Panc1 (cell line): ENCODE data around the gene FCAMR. TPM values are rescaled to one million over a fixed set of nuclear protein-coding genes. Genes with fewer than 3 reads are reported as not detected.

Experiments
- ATAC-seq: fragments of 200-7000 bp; cut with Tn5 transposase; 2 replicates; pipeline ENCODE4 v1.9.1; 2020; ENCODE audit warnings: mild to moderate bottlenecking, moderate library complexity
- BruUV-seq: library from RNA; stranded (reverse); fragments of 400-500 nt; replicated peaks from 2 replicates; lab custom pipeline; 2021; lab: Mats Ljungman, UMichigan
- CTCF ChIA-PET: fragments of 300-600 bp; sonication (Branson Sonifier 250); formaldehyde crosslinking; loops from one replicate; lab custom pipeline; 2022; ENCODE audit warnings: antibody characterized with exemption; lab: Charles Lee
- POLR2A ChIA-PET: fragments of 300-600 bp; sonication (Branson Sonifier 250); formaldehyde crosslinking; loops from one replicate; lab custom pipeline; 2022; ENCODE audit warnings: antibody characterized with exemption; lab: Charles Lee
- DNase-seq: peaks from one replicate; pipeline ENCODE4 v3.0.0-alpha.2; 2010; ENCODE audit warnings: low read depth, low spot score
- H3K27ac ChIP-seq: 2 replicates; pipeline ENCODE4 v1.5.1; 2011; ENCODE audit warnings: mild to moderate bottlenecking, low read length, inconsistent platforms
- H3K27me3 ChIP-seq: fragments of 200-500 bp; sonication (Bioruptor generic); 2 replicates; pipeline ENCODE4 v1.6.0; 2014; ENCODE audit warnings: low read length, inconsistent platforms; ENCODE audit not compliant: control insufficient read depth, insufficient read depth
- H3K36me3 ChIP-seq: fragments of 200-500 bp; sonication (Bioruptor generic); 2 replicates; pipeline ENCODE4 v1.5.1; 2014; ENCODE audit warnings: inconsistent platforms, mild to moderate bottlenecking, low read length, moderate library complexity; ENCODE audit not compliant: control insufficient read depth, insufficient read depth
- H3K4me1 ChIP-seq: 2 replicates; pipeline ENCODE4 v1.5.1; 2011; ENCODE audit warnings: inconsistent platforms, mild to moderate bottlenecking, low read length, moderate library complexity; ENCODE audit not compliant: control insufficient read depth, insufficient read depth
- H3K4me3 ChIP-seq, 2 experiments: 2 replicates each; pipeline ENCODE4 v1.5.1; 2011 to 2012; ENCODE audit warnings: low read depth in 2 of 2, low read length in 2 of 2, mild to moderate bottlenecking in 2 of 2, inconsistent platforms in 1 of 2, moderate library complexity in 1 of 2
- H3K9me3 ChIP-seq: fragments of 200-500 bp; sonication (Bioruptor generic); 2 replicates; pipeline ENCODE4 v1.5.1; 2014; ENCODE audit warnings: low read depth, mild to moderate bottlenecking, inconsistent platforms, low read length, moderate library complexity; ENCODE audit not compliant: control insufficient read depth, insufficient read depth
- POLR2AphosphoS5 ChIP-seq: IDR thresholded peaks from 2 replicates; pipeline ENCODE4 v1.6.1; 2012; ENCODE audit warnings: mild to moderate bottlenecking, low read depth, low read length, moderate library complexity
- SIN3A ChIP-seq: IDR thresholded peaks from 2 replicates; pipeline ENCODE4 v1.6.1; 2012; ENCODE audit warnings: low read depth, mild to moderate bottlenecking, low read length, moderate library complexity, borderline replicate concordance; ENCODE audit not compliant: insufficient read depth
- TCF7L2 ChIP-seq: IDR thresholded peaks from 2 replicates; pipeline ENCODE4 v1.6.1; 2011; ENCODE audit warnings: mild to moderate bottlenecking, low read depth, low read length, inconsistent platforms
- in situ Hi-C: cut with HindIII; loops from 2 replicates; pipeline ENCODE4 v1.10.0; 2016; ENCODE audit warnings: low sequenced_read_pairs, low pct_unique_long_range_greater_than_20kb
- intact Hi-C: fragments of 100-400 bp; cut with micrococcal nuclease; formaldehyde crosslinking; loops from one replicate; pipeline ENCODE4 v1.10.0; 2022; ENCODE audit not compliant: unreplicated experiment
- total RNA-seq: library from RNA; stranded (reverse); gene quantifications from one replicate; pipeline ENCODE4 v1.2.1, GENCODE V29; 2021; ENCODE audit not compliant: unreplicated experiment
- TF ChIP-seq, protein P1 (sequence below), 2 experiments: IDR thresholded peaks; 2 replicates each; pipeline ENCODE4 v1.6.1; 2011 to 2012; ENCODE audit warnings: low read depth in 2 of 2, control low read depth in 1 of 2, low read length in 1 of 2, mild to moderate bottlenecking in 1 of 2, moderate library complexity in 1 of 2; ENCODE audit not compliant: insufficient read depth in 1 of 2
- TF ChIP-seq, protein P2 (sequence below): fragments of 450-650 bp; IDR thresholded peaks from 2 replicates; pipeline ENCODE4 v1.5.1; 2017; ENCODE audit warnings: mild to moderate bottlenecking

The FCAMR gene
- total RNA-seq, 1 experiment from 2014 or later, result not detected

DNA sequence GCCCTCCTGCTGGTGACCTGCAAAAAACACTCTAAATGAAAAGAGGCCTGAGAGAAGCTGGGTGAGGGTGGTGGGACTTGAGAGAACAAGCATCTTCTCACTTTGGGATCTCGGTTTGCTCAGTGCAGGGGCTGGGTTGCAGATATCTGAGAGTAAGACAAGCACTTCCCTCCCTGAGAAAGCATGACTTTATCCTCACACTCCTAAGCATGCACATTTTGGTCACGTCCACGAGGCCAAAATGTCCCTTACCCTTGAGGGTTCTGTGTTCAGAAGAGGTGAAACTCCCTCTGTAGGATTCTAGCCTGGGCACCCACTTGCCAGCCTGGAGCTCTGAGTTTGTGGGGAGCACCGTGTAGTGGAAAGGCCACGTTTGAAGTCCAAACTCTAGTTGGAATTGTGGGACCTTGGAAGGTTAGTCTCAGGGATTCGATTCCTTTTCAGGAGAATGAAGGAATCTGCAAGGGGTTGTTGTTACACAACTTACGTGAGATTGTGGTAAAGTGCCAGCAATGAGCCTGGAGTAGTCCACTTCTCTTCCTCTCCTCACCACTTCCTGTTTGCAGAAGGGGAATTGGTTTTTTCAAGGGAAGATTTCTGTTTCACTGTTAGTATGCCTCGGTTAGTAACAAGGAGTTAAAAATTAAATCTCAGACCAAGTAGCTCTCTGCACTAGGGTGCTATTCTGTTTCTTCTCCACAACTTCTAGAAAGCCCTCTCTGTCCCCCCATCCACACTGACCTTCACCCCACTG is 3.0 kb downstream of the FCAMR start:
- in situ Hi-C loops, result no loop called here
- TF ChIP-seq, protein P1, sequence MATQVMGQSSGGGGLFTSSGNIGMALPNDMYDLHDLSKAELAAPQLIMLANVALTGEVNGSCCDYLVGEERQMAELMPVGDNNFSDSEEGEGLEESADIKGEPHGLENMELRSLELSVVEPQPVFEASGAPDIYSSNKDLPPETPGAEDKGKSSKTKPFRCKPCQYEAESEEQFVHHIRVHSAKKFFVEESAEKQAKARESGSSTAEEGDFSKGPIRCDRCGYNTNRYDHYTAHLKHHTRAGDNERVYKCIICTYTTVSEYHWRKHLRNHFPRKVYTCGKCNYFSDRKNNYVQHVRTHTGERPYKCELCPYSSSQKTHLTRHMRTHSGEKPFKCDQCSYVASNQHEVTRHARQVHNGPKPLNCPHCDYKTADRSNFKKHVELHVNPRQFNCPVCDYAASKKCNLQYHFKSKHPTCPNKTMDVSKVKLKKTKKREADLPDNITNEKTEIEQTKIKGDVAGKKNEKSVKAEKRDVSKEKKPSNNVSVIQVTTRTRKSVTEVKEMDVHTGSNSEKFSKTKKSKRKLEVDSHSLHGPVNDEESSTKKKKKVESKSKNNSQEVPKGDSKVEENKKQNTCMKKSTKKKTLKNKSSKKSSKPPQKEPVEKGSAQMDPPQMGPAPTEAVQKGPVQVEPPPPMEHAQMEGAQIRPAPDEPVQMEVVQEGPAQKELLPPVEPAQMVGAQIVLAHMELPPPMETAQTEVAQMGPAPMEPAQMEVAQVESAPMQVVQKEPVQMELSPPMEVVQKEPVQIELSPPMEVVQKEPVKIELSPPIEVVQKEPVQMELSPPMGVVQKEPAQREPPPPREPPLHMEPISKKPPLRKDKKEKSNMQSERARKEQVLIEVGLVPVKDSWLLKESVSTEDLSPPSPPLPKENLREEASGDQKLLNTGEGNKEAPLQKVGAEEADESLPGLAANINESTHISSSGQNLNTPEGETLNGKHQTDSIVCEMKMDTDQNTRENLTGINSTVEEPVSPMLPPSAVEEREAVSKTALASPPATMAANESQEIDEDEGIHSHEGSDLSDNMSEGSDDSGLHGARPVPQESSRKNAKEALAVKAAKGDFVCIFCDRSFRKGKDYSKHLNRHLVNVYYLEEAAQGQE (IDR thresholded peaks at IDR 0.05; ENCODE audit: insufficient read depth in 1 of 2, low read depth in 2 of 2, low read length in 1 of 2), result no peak
- TF ChIP-seq, protein P2, sequence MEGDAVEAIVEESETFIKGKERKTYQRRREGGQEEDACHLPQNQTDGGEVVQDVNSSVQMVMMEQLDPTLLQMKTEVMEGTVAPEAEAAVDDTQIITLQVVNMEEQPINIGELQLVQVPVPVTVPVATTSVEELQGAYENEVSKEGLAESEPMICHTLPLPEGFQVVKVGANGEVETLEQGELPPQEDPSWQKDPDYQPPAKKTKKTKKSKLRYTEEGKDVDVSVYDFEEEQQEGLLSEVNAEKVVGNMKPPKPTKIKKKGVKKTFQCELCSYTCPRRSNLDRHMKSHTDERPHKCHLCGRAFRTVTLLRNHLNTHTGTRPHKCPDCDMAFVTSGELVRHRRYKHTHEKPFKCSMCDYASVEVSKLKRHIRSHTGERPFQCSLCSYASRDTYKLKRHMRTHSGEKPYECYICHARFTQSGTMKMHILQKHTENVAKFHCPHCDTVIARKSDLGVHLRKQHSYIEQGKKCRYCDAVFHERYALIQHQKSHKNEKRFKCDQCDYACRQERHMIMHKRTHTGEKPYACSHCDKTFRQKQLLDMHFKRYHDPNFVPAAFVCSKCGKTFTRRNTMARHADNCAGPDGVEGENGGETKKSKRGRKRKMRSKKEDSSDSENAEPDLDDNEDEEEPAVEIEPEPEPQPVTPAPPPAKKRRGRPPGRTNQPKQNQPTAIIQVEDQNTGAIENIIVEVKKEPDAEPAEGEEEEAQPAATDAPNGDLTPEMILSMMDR, result no peak
- no peak for TF ChIP-seq SIN3A
- no peak for TF ChIP-seq POLR2AphosphoS5
- no peak for TF ChIP-seq TCF7L2
- DNase-seq (no peak), ATAC-seq (no peak)
- Histone ChIP-seq H3K27ac (no peak overlapping the region), H3K9me3 (no peaks in the 10 kb centered on the region), H3K36me3 (no peaks in the 10 kb centered on the region), H3K4me1 (no peaks in the 10 kb centered on the region), H3K27me3 (peaks cover 13% of the 10 kb centered on the region), H3K4me3 (no peak overlapping the region)
- no TSS peak for BruUV-seq
- ChIA-PET CTCF (no interaction called here), POLR2A (no interaction called here)
- intact Hi-C loops, result no loop called here

DNA sequence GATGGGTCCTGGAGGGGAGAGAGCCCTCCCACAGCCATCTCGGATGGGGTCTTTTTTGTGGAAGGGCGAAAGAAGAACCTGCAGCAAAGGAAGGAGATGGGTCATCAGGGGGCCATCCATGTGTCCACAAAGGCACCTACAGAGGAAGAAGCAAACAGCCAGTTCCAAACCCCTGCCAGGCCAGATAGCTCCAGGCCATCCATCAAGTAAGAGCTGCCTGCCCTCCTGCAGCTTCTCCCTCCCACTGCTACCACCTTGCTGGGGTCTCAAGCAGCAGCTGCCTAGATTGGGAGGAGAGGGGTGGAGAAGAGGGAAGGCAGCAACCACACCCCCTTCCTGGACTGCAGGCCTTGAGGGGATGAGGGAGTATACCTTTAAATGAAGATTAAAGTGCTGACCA is 4.5 kb downstream of the FCAMR start:
- Histone ChIP-seq H3K9me3 (no peaks in the 10 kb centered on the region), H3K27me3 (peaks cover 6% of the 10 kb centered on the region), H3K4me3 (no peak overlapping the region), H3K27ac (no peak overlapping the region), H3K36me3 (no peaks in the 10 kb centered on the region), H3K4me1 (no peaks in the 10 kb centered on the region)
- ATAC-seq, result no peak
- intact Hi-C loops, result no loop called here
- ChIA-PET POLR2A (no interaction called here), CTCF (no interaction called here)
- DNase-seq, result no peak
- BruUV-seq, result no TSS peak
- in situ Hi-C loops, result no loop called here
- TF ChIP-seq, protein P2, result no peak
- TF ChIP-seq, protein P1 (IDR thresholded peaks at IDR 0.05; ENCODE audit: insufficient read depth in 1 of 2, low read depth in 2 of 2, low read length in 1 of 2), result no peak
- TF ChIP-seq TCF7L2, result no peak
- no peak for TF ChIP-seq SIN3A
- TF ChIP-seq POLR2AphosphoS5, result no peak
